Measurements from ENCODE around the gene MZF1. TPM values are rescaled to one million over a fixed set of nuclear protein-coding genes. Genes with fewer than 3 reads are reported as not detected.

The MZF1 gene
- total and polyA plus RNA-seq, 9 of the 15 experiments (the other 6 are each of a cell fraction or from before 2014, with no cell fraction given) = 0.31 to 29.3 (median 11.5) TPM

DNA sequence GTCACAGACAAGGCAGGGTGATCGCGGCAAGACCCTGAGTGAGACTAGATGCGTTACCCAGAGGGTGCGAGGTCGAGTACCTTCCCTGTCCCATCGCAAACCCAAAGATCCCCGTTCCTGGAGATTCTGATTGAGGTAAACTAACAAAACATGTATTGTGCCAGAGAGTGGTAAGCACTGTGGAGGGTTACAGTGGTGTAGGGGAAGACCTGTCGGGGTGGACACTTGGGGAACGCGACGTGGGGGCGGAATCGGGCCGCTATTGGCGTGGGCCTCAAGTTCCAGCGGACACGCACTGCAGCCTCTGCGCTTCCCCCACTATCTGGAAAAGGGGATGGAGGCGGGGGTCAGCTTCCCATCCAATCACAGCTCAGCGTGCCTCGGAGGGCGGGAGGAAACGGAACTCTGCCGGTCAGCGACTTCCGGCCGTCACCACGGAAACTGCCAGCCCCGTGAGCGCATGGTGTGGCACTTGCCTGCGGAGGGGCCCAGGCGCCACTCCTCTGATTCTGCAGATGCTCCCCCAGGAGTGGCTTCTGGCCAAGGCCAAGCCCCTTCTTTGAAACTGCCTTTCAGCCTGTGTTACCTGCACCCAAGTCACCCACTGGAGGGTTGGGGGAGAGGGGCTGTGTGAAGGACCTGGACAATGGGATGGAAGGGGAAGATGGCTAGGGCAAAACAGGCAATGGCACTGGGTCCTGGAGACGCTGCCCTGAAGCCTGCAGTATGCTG lies 13.7 kb downstream of the MZF1 start (continued):
- TF ChIP-seq, protein P1, sequence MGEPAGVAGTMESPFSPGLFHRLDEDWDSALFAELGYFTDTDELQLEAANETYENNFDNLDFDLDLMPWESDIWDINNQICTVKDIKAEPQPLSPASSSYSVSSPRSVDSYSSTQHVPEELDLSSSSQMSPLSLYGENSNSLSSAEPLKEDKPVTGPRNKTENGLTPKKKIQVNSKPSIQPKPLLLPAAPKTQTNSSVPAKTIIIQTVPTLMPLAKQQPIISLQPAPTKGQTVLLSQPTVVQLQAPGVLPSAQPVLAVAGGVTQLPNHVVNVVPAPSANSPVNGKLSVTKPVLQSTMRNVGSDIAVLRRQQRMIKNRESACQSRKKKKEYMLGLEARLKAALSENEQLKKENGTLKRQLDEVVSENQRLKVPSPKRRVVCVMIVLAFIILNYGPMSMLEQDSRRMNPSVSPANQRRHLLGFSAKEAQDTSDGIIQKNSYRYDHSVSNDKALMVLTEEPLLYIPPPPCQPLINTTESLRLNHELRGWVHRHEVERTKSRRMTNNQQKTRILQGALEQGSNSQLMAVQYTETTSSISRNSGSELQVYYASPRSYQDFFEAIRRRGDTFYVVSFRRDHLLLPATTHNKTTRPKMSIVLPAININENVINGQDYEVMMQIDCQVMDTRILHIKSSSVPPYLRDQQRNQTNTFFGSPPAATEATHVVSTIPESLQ (CRISPR knock-in tag; IDR thresholded peaks at IDR 0.05) = no peak
- peak; percentile 98 for TF ChIP-seq L3MBTL2 (IDR thresholded peaks at IDR 0.05)
- no peak for TF ChIP-seq NELFE (IDR thresholded peaks at IDR 0.05; ENCODE audit: insufficient read depth, insufficient read length)
- peak in 2 of 3 experiments; percentile 40 to 72 for TF ChIP-seq YY1 (IDR thresholded peaks at IDR 0.05; ENCODE audit: borderline replicate concordance in 1 of 3, control insufficient read depth in 1 of 3, extremely low read depth in 1 of 3, insufficient read depth in 3 of 3, insufficient read length in 1 of 3, insufficient replicate concordance in 2 of 3, low read depth in 1 of 3, low read length in 2 of 3)
- 0 out of 2 replicates have a peak, but pooled peaks have one; percentile 40 for TF ChIP-seq CBX1 (IDR thresholded peaks at IDR 0.05; ENCODE audit: low read depth)
- no peak for TF ChIP-seq ZNF146 (CRISPR knock-in tag; IDR thresholded peaks at IDR 0.05; ENCODE audit: unreplicated experiment)
- no peak for TF ChIP-seq SMARCE1 (IDR thresholded peaks at IDR 0.05)
- no peak for TF ChIP-seq ZFP1 (CRISPR knock-in tag; IDR thresholded peaks at IDR 0.05)
- TF ChIP-seq ELF4 (CRISPR knock-in tag; IDR thresholded peaks at IDR 0.05) = 0 out of 2 replicates have a peak, but pooled peaks have one; percentile 11
- TF ChIP-seq CREM (IDR thresholded peaks at IDR 0.05; ENCODE audit: low read depth) = peak; percentile 75; the same call in 1 of the 2 replicates
- TF ChIP-seq SP1 (CRISPR knock-in tag; IDR thresholded peaks at IDR 0.05) = peak; percentile 87
- TF ChIP-seq MAFK (IDR thresholded peaks at IDR 0.05; ENCODE audit: low read length) = no peak
- TF ChIP-seq BCOR (IDR thresholded peaks at IDR 0.05) = no peak; the same call in 1 of the 2 replicates
- TF ChIP-seq CCNT2 (IDR thresholded peaks at IDR 0.05; ENCODE audit: borderline replicate concordance, extremely low read depth, insufficient read length, low read depth, low read length) = no peak
- peak; percentile 85 for TF ChIP-seq POLR2G (IDR thresholded peaks at IDR 0.05; ENCODE audit: low read depth, low read length)
- TF ChIP-seq ZNF740 (CRISPR knock-in tag; IDR thresholded peaks at IDR 0.05) = peak; percentile 85; the same call in 1 of the 2 replicates
- peak in 1 of 2 experiments; percentile 48; a peak in 1 of 4 replicates for TF ChIP-seq ZNF740 (tag; IDR thresholded peaks at IDR 0.05)
- peak; percentile 44; the same call in 1 of the 2 replicates for TF ChIP-seq ZFPM2 (CRISPR knock-in tag; IDR thresholded peaks at IDR 0.05)
- TF ChIP-seq GABPB2 (CRISPR knock-in tag; conservative IDR thresholded peaks at IDR 0.05) = no peak; the same call in 1 of the 2 replicates
- no peak for TF ChIP-seq ZNF695 (CRISPR knock-in tag; IDR thresholded peaks at IDR 0.05)
- TF ChIP-seq, protein P2, sequence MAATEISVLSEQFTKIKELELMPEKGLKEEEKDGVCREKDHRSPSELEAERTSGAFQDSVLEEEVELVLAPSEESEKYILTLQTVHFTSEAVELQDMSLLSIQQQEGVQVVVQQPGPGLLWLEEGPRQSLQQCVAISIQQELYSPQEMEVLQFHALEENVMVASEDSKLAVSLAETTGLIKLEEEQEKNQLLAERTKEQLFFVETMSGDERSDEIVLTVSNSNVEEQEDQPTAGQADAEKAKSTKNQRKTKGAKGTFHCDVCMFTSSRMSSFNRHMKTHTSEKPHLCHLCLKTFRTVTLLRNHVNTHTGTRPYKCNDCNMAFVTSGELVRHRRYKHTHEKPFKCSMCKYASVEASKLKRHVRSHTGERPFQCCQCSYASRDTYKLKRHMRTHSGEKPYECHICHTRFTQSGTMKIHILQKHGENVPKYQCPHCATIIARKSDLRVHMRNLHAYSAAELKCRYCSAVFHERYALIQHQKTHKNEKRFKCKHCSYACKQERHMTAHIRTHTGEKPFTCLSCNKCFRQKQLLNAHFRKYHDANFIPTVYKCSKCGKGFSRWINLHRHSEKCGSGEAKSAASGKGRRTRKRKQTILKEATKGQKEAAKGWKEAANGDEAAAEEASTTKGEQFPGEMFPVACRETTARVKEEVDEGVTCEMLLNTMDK (IDR thresholded peaks at IDR 0.05; ENCODE audit: borderline replicate concordance, insufficient read depth, low read depth, low read length, poor library complexity, severe bottlenecking) = no peak
- TF ChIP-seq HLTF (IDR thresholded peaks at IDR 0.05) = 0 out of 2 replicates have a peak, but pooled peaks have one; percentile 55
- TF ChIP-seq NFYB (IDR thresholded peaks at IDR 0.05; ENCODE audit: extremely low read depth, insufficient read length) = peak; percentile 84

All from K562 (cell line).